Left ventricle myocardium superior (tissue), 1 donor: ENCODE measurements around the gene OR6B3. TPM values are rescaled to one million over a fixed set of nuclear protein-coding genes. Genes with fewer than 3 reads are reported as not detected.
A peak's percentile ranks its signal among the peaks of the same experiment; 100 is the strongest.

Experiments used
- ATAC-seq: fragments of 200-7000 bp; cut with Tn5 transposase; one replicate; pipeline ENCODE4 v1.9.1; 2020; ENCODE audit warnings: mild to moderate bottlenecking, moderate library complexity
- DNase-seq: peaks from one replicate; pipeline ENCODE4 v3.0.0-alpha.2; 2020
- intact Hi-C: fragments of 100-400 bp; cut with micrococcal nuclease; formaldehyde crosslinking; loops from one replicate; pipeline ENCODE4 v1.11.0; 2022
- long read RNA-seq: library from polyadenylated mRNA; unstranded; transcript quantifications from one replicate; pipeline ENCODE4 v2.0.0, GENCODE V29; 2021
- total RNA-seq: library from RNA; stranded (reverse); fragmentation: NEBNext Ultra II Directional; extraction: Animal tissue kit (Norgen Biotek cat#: 25700); gene quantifications from one replicate; pipeline ENCODE4 v1.2.1, GENCODE V29; 2021
- donor health status: DM: no; HTN: yes; CAD: no; lungs with severe emphysema.

Gene OR6B3
- not detected for total RNA-seq
- long read RNA-seq: 0 reads

GRCh38 chr2:240053173-240054155 lies at the start of gene OR6B3:
OR6B3 (minus strand) TSS chr2:240053521.
- intact Hi-C loops: no loop called here
- no peak for ATAC-seq
- DNase-seq: no peak

- intact Hi-C loops: no loop called here
- ATAC-seq (no peak), DNase-seq (no peak)
These were observed 45.0 kb upstream of the OR6B3 start for GRCh38 chr2:240098349-240098748.

- DNase-seq (no peak), ATAC-seq (no peak)
- intact Hi-C loops: no loop called here
These were observed 42.5 kb upstream of the OR6B3 start for GRCh38 chr2:240095556-240096523.

GRCh38 chr2:240089306-240089705 lies 36.0 kb upstream of the OR6B3 start:
- intact Hi-C loops: no loop called here
- ATAC-seq (no peak), DNase-seq (no peak)

GRCh38 chr2:240086563-240086962 lies 33.2 kb upstream of the OR6B3 start:
- intact Hi-C loops: no loop called here
- DNase-seq: no peak
- no peak for ATAC-seq

- ATAC-seq (no peak), DNase-seq (no peak)
- intact Hi-C loops: no loop called here
These were observed 25.3 kb upstream of the OR6B3 start for GRCh38 chr2:240078631-240079030.

GRCh38 chr2:240077442-240077841 lies 24.1 kb upstream of the OR6B3 start:
- ATAC-seq (no peak), DNase-seq (no peak)
- intact Hi-C loops: no loop called here

- intact Hi-C loops: no loop called here
- DNase-seq (no peak), ATAC-seq (no peak)
These were observed 21.2 kb upstream of the OR6B3 start for GRCh38 chr2:240074545-240074944.

- no peak for ATAC-seq
- DNase-seq: no peak
- intact Hi-C loops: no loop called here
These were observed 17.6 kb upstream of the OR6B3 start for GRCh38 chr2:240070907-240071306.

GRCh38 chr2:240069829-240070228 lies 16.5 kb upstream of the OR6B3 start:
- ATAC-seq (no peak), DNase-seq (no peak)
- intact Hi-C loops: no loop called here

GRCh38 chr2:240068193-240068592 lies 14.9 kb upstream of the OR6B3 start:
- no peak for ATAC-seq
- no peak for DNase-seq
- intact Hi-C loops: no loop called here

- ATAC-seq: no peak
- intact Hi-C loops: no loop called here
- DNase-seq: no peak
These were observed 13.2 kb upstream of the OR6B3 start for GRCh38 chr2:240066489-240066888.

- no peak for DNase-seq
- intact Hi-C loops: loop anchor here (5.0 kb wide), 1 partner anchor 77 kb away; the partner anchor contains the start of gene OTOS
- no peak for ATAC-seq
These were observed 11.6 kb upstream of the OR6B3 start for GRCh38 chr2:240064898-240065297.

- DNase-seq (no peak), ATAC-seq (peak; percentile 49)
- intact Hi-C loops: loop anchor here (5.0 kb wide), 1 partner anchor 81 kb away; the partner anchor contains the start of gene OTOS
These were observed 7.8 kb upstream of the OR6B3 start for GRCh38 chr2:240060977-240061591.

- DNase-seq (no peak), ATAC-seq (no peak)
- intact Hi-C loops: no loop called here
These were observed 3.4 kb upstream of the OR6B3 start for GRCh38 chr2:240056678-240057077.

- ATAC-seq: no peak
- DNase-seq: no peak
- intact Hi-C loops: no loop called here
These were observed 2.0 kb upstream of the OR6B3 start for GRCh38 chr2:240055177-240055917.

GRCh38 chr2:240052524-240052923 lies 797 bp downstream of the OR6B3 start:
- intact Hi-C loops: no loop called here
- ATAC-seq: no peak
- no peak for DNase-seq

GRCh38 chr2:240051697-240052096 lies 1.6 kb downstream of the OR6B3 start:
- ATAC-seq (no peak), DNase-seq (no peak)
- intact Hi-C loops: no loop called here

- no peak for DNase-seq
- intact Hi-C loops: no loop called here
- ATAC-seq: no peak
These were observed 3.0 kb downstream of the OR6B3 start for GRCh38 chr2:240050278-240050677.
